ENCODE data around the gene SCGB1C1.
"Not testable (repeated sequence)": the region's sequence is repeated elsewhere in the genome, so short reads cannot be mapped to it uniquely, and the experiment has no call there.

SCGB1C1 gene

DNA sequence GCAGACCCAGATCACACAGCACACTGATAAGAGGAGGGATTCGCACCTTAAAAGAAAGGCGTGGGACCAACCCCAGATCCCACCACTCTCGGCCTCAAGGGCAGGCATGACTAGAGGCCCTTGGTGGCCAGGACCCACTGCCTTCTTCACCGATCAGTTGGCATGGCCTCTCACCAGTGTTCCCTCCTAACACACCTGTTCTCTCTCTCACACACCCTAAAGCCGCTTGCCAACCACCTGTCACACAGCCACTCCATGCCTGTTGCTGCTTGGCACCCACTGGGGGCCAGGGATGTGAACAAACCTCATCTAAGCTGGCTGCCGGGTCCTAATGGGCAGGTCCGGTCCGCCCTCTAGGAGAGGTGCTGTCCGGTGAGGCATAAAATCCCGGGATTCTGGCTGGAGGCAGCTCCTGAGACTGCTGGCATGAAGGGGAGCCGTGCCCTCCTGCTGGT lies at the start of gene SCGB1C1:
Gene SCGB1C1 (plus strand): TSS at position 405 of the 455 bp plus-strand sequence. CDS start 22 bp downstream, at position 427.
- not testable (repeated sequence) for DNase-seq (ENCODE audit: low read depth in 2 of 2)

DNA sequence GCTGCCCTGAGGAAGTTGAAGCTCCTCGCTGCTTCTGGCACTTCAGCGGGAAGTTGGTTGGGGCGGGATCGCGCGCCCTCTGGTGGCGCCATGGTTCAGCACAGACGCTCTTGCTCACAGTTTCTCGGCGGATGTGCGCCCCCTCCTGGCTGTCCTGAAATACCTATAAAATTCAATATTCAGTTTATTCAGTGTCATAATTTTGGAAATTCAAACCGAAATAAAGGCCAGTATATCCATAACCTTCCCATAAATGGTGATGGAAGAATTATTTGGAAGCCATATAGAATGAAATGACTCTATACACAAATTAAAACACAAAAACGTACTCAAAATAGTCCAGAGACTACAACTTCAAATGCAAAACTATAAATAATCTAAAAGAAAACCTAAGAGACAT lies 12.6 kb upstream of the SCGB1C1 start:
- DNase-seq (ENCODE audit: low read depth in 2 of 2) = not testable (repeated sequence)

DNA sequence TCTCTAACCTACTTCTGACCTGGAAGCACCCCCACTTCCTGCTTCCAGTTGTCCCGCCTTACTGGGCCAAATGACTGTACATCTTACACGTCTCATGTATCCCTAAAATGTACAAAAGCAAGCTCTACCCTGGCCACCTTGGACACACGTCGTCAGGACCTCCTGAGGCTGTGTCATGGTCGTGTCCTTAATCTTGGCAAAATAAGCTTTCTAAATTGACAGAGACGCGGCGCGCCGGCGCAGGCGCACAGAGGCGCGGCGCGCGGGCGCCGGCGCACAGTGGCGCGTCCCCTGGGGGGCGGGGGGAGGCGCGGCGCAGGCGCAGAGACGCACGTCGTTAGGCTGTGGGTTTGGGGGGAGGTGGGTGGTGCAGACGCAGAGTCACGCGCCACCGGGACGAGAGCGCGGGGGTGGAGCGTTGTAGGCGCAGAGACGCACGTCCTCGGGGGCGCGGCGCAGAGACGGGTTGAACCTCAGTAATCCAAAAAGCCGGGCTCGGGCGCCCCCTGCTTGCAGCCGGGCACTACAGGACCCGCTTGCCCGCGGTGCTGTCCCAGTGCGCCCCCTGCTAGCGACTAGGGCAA lies 3.6 kb upstream of the SCGB1C1 start:
- DNase-seq (ENCODE audit: low read depth in 2 of 2) = not testable (repeated sequence)

DNA sequence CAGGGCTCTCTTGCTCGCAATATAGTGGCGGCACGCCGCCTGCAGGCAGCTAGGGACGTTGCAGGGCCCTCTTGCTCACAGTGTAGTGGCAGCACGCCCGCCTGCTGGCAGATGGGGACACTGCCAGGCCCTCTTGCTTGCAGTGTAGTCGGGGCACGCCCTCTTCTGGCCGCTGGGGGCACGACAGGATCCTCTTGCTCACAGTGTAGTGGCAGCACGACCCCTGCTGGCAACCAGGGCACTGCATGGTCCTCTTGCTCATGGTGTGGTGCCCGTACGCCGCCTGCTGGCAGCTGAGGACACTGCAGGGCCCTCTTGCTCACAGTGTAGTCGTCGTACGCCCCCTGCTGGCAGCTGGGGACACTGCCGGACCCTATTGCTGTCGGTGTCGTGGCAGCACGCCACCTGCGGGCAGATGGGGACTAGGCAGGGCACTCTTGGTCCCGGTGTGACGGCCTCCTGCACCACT lies 3.0 kb upstream of the SCGB1C1 start:
- DNase-seq (ENCODE audit: low read depth in 2 of 2) = peak in 1 of 2 donors; percentile 54

DNA sequence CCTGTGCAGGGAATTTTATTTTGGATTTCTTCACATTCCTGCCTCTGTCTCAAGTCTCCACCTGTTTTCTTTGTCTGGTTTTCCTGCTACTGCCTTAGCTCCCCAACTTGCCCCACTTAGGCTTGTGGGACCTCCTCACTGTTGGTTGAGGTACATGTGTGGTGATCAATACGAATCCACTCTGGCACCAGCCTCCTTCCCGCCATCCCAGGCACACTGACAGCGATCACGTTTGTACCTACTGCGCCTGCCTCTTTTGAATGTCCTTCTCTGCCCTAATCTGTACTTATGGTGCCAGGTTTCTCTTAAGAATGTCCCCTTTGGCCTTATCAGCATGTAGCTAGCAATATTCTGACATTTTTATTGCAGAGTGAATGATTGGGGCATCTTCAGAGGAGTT lies 2.3 kb upstream of the SCGB1C1 start:
- not testable (repeated sequence) for DNase-seq (ENCODE audit: low read depth in 2 of 2)

DNA sequence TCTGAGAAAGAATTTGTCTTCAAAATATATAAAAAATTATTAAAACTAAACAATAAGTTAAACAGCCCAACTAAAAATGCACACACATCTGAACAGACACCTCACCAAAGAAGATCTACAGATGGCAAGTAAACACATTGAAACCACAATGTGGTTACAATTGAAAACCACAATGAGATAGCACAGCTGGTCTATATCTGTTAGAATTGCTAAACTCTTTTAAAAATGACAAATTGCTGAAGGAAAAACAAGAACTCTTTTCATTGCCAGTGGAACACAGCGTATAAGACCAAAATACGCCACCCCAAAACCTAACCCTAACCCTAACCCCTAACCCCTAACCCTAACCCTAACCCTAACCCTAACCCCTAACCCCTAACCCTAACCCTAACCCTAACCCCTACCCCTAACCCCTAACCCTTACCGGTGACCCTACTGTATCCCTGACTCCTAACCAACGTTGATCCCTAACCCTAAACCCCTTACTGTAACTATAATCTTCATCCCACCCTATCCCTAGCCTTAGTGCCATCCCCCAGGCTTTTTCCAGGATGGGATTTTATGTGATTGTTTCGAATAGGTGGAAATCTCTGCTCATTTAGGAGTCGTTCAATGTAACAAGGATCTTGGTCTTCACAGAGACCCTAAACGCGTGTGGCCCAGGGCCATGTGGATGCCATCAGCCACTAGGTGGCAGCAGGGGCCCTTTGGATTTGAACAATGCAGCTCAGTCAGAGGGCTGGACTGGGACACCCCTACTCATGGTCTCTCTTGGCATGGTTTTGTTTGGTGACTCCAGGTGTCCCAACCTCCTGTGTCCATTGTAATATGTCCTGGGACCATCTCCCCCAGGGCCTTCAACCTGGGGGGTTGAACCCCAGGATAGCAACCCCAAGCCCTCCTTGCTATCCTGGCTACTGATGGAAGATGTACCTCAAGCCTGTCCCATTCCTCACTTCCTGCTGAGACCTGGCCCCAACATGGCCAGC lies 1.1 kb upstream of the SCGB1C1 start:
- not testable (repeated sequence) for DNase-seq (ENCODE audit: low read depth in 2 of 2)

DNA sequence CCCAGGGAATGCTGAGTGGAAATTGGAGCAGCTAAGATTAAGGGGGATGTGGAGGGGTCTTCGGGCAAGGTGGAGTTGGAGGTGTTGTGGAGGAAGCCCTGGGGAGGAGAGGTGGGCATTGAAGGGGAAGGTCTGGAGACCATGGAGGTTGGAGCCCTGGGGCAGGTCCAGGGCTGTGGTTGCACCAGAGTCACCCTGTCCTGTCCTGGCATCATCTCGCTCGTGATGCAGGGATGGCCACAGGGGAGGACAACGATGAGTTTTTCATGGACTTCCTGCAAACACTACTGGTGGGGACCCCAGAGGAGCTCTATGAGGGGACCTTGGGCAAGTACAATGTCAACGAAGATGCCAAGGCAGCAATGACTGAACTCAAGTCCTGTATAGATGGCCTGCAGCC lies 603 bp downstream of the SCGB1C1 start:
- not testable (repeated sequence) for DNase-seq (ENCODE audit: low read depth in 2 of 2)

DNA sequence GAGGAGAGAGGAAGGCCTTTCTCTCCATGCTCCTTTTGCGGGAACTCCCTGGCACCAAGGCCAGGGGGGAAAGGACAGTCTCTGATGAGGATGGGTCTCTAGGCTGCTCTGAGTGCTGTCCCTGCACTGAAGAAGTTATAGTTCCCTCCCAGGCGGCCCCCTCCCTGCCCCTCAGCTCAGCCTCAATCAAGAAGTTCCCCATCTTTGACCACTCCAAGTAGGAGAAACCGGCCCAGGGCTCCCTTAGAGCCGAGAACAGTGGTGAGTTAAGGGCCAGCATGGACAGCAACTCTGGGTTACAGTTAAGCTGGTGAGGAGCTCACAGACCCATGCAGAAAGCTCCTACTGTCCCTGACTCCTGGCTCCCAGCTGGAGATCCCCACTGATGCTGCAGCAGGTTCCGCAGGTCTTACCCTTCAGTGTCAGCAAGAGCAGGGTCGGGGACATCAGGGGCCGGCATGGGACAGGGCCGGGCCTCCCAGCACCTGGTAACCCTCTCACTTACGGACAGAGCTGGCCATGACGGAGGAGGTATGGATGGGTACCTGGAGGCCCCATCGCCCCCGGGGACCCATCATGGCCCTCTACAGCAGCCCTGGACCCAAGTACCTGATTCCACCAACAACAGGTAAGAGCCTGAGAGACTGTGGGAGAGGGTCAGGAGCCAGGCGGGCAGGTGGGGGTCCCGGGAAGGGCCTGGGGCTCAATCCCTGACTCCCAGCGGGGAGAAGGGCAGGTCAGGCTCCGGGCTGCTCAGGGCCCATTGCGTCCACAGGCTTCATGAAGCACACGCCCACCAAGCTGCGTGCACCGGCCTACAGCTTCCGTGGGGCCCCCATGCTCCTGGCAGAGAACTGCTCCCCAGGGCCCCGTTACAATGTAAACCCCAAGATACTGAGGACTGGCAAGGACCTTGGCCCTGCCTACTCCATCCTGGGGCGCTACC lies 4.2 kb downstream of the SCGB1C1 start:
- no peak for DNase-seq (ENCODE audit: low read depth in 2 of 2)

DNA sequence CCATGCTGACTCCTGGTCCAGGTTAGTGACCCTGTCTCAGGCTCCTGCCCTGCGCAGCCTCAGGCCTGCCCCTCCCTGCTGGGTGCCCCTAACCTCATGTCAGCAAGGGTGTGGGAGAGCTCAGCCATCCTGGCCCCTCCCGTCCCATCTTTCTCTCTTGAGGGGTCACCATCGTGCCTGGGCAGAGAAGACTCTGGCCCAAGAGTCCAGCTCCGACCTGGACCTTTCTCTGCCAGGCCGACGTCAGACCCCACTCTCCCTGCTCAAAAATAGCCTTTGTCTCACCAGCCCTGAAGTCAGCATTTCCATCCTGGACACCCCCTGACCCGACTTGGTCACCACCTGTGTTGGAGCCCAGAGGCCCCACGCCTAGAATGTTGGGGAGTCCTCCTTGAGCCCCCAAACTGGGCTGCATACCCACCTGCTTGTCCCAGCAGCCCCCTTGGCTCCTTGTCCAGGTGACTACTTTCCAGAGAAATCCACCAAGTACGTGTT lies 4.9 kb downstream of the SCGB1C1 start:
- no peak for DNase-seq (ENCODE audit: low read depth in 2 of 2)

DNA sequence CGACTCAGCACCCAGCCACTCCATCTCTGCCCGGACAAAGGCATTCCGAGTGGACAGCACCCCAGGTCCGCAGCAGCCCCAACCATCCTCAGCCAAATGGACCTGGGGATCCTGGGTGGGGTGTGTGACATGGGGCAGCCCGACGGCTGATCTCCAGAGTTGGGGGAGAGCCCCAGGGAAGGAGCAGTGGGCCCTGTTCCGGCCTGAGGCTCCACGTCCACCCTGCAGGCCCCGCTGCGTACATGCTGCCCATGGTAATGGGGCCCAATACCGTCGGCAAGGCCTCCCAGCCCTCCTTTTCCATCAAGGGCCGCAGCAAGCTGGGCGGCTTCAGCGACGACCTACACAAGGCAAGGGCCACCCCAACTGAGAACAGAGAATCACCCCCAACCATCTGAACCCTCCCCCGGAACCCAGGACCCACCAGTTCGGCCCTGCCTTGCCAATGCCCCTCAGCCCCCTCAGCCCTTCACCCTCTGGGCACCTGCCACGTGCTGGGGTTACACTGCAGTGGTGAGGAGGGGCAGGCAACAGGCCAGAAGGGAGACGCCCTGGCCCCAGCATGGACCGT lies 5.4 kb downstream of the SCGB1C1 start:
- DNase-seq (ENCODE audit: low read depth in 2 of 2) = no peak

DNA sequence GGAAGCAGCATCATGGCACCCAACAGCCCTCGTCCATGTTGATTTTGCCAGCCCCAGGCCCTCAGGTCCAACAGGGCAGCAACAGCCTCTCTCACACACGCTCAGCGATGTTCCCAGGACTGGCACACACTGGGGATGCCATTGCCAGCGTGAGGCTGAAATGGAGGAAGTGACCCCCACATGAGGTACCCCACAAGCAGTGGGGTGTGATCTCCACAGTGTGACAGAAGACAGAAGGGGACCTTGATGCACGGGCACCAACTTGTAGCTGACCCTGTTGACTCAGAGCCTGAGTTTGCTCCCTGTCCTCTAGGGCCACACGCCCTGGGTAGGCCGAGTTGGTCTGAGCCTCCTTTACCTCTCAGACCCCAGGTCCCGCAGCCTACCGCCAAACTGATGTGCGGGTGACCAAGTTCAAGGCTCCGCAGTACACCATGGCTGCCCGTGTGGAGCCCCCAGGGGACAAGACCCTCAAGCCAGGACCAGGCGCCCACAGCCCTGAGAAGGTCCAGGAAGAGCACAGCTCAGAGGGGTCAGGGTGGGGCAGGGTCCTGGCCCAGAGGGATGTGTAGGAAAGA lies 6.2 kb downstream of the SCGB1C1 start:
- no peak for DNase-seq (ENCODE audit: low read depth in 2 of 2)

DNA sequence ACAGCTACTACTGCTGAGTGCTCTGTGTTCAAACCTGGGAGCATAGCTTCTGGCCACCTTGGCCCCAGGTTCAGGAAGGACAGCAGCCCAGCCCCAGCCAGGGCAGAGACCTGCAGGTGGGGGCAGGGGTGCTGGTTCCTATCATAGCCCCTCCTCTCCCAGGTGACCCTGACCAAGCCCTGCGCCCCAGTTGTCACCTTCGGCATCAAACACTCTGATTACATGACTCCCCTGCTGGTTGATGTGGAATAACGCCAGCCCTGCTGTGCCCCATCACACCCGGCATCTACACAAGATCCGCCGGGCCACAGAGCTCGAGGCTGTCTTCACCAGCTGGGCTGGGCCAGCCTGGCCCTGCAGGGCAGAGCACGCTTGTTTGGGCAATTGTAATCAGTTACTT lies 6.9 kb downstream of the SCGB1C1 start:
- no peak for DNase-seq (ENCODE audit: low read depth in 2 of 2)

DNA sequence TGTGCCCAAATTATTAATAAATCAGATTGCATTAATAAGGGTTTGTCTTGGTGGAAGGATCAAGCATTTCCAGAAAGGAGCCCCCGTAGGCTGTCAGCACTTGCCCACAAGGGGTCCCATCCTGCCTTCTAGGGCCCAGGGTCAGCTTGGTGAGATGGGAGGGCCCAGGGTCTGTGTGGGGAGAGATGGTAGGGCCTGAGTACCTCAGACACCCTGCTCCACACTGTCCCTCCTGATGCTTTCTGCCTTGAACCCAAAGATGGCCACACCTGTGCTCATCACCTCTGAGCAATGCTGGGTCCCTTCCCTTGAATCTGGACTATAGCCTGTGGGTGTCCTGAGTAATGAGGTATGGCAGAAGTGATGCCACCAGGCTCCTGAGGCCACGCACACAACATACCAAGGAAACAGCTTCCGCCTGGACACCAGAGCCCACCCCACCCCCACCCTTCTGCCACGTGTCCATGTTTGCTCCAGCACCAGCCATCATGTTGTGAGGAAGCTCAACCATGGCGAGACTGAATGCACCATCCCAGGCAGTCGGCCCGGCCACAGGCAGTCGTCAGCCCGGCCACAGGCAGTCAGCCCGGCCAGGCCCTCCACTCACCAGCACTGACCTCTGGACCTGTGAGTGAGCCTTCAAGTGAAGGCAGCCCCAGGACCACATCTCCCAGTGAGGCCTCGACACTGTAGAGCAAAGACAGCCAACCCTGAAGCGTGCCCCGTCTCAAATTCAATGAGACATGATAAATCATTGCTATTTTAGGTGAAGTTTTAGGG lies 7.5 kb downstream of the SCGB1C1 start:
- DNase-seq (ENCODE audit: low read depth in 2 of 2) = no peak

DNA sequence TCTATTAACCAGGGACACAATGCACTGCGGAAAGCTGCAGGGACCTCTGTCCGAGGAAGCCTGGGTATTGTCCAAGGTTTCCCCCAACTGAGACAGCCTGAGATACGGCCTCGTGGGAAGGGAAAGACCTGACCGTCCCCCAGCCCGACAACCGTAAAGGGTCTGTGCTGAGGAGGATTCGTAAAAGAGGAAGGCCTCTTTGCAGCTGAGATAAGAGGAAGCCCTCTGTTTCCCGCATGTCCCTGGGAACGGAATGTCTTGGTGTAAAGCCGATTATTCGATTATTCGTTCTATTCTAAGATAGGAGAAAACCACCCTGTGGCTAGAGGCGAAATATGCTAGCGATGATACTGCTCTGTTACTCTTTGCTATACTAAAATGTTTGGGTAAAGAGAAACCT lies 9.1 kb downstream of the SCGB1C1 start:
- DNase-seq (ENCODE audit: low read depth in 2 of 2) = no peak

DNA sequence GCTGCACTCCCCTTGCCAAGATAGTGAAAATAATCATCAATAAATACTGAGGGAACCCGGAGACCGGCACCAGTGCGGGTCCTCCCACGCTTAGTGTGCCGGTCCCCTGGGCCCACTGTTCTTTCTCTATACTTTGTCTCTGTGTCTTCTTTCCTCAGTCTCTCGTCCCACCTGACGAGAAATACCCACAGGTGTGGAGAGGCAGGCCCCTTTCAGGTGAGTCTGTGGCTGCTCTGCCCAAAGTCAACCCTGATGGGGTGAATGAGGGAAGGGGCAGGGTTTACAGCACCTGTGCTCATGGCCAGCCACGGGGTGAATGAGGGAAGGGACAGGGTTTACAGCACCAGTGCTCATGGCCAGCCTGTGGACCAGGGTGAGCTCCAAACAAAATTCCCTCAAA lies 9.6 kb downstream of the SCGB1C1 start:
- DNase-seq (ENCODE audit: low read depth in 2 of 2) = no peak

DNA sequence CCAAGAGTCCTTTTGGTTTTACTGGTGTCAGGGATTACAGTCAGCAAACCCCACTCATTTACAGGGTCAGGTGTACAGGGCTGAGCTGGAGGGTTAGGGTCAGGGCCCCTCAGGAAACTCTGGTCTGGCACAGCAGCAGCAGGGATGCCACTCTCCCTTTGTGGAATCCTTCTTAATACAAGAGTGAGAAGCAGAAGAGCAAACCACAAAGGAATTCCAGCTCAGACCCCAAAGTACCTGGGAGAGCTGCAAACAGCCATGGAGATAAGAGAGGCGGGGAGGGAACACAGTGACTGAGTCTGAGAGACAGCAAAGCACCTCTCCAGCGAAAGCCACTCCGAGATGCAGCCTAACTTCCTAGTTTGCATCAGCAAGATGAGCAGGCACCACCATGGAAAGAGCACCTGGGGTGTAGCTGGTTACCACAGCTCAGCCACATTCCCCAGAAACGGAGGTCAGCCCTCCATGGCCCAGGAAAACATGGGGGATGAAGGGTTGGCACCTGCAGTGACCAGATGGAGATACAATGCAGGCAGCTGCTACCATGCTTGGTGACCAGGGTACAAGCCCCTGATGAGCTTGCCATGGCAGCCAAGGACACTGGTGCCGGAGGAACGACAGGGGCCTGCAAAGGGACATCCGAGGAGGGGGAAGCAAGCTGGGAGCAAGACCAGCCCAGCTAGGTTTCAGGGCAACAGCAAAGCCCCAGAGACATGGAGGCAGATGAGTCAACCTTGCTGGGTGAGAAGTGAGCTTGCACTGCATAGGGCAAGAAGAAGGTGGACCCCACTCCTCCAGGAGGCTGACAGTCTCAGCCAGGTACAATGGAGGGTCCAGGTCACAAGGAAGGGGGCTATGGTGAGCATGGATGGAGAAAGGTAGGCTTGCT lies 10.4 kb downstream of the SCGB1C1 start:
- no peak for DNase-seq (ENCODE audit: low read depth in 2 of 2)

DNA sequence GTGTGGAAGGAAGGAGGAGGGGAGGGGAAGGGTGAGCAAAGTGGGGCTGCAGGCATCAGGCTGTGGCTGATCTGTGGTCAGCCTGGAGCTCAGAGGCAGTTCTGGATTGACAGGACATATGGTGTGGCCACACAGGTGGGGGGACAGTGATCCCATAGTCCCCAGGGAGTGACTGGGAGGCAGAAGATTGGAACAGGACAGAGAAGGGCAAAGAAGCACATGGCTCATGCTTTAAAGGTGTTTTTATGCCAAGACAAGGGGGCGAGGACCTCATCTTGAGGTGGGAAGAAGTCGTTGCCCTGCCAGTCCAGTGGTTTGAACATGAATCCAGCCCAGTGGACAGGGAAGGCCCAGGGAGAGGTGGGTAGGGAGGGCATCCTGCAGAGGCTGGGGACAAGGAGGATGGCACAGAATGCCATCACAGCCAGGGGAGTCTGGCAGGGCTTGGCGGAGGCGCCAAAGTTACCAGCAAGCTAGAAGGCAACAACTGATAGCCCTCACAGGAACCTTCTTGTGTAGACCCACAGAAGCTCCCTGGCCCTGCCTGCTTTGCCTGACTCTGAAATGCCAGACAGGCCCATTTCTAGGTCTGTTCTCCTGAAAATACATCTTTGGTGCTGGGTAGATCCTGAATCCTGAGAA lies 11.2 kb downstream of the SCGB1C1 start:
- DNase-seq (ENCODE audit: low read depth in 2 of 2) = no peak

DNA sequence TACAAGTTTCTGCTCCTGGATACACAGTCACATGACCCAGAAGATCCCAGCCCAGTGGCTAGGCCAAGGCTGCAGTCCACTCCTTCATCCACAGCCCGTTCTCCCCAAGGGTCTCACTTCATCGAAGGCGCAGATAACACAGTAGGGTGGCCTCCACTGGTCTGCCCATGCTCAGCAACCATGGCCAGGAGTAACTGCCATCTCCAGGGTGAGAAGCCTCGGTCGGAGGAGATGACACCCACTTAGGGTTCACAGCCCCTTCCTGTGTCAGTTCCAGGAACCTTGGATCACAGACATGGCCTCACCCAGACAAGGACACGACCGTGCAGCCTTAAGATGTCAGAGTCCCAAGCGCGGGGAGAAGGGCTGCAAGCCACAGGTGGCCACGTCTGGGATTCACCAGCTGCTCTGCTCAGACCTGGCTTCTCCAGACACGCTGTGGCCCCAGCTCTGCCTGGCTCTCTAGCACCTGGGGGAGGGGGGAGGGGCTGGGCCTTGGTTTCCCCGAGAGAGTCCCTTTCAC lies 11.8 kb downstream of the SCGB1C1 start:
- DNase-seq (ENCODE audit: low read depth in 2 of 2) = no peak
